ENCODE data around the gene L1TD1. TPM values are rescaled to one million over a fixed set of nuclear protein-coding genes. Genes with fewer than 3 reads are reported as not detected.
A peak's percentile ranks its signal among the peaks of the same experiment; 100 is the strongest.

Gene L1TD1
- total and polyA plus RNA-seq, 2 of the 13 experiments (the other 11 are each of a cell fraction or from before 2014, with no cell fraction given) = not detected

- TF ChIP-seq BRCA1 (CRISPR knock-in tag; IDR thresholded peaks at IDR 0.05) (no peak), ZNF276 (CRISPR knock-in tag; IDR thresholded peaks at IDR 0.05; ENCODE audit: low read depth) (no peak), RARA (CRISPR knock-in tag; IDR thresholded peaks at IDR 0.05) (peak; percentile 88), ATF2 (CRISPR knock-in tag; IDR thresholded peaks at IDR 0.05) (peak; percentile 68; the same call in 1 of the 2 replicates), JUN (CRISPR knock-in tag; IDR thresholded peaks at IDR 0.05) (0 out of 2 replicates have a peak, but pooled peaks have one; percentile 35), SKIL (CRISPR knock-in tag; IDR thresholded peaks at IDR 0.05; ENCODE audit: borderline replicate concordance) (peak; percentile 61; the same call in 1 of the 2 replicates), NONO (IDR thresholded peaks at IDR 0.05) (no peak), NONO (CRISPR knock-in tag; conservative IDR thresholded peaks at IDR 0.05) (peak; percentile 42; the same call in 1 of the 2 replicates), LCORL (IDR thresholded peaks at IDR 0.05) (no peak), LCORL (CRISPR knock-in tag; IDR thresholded peaks at IDR 0.05) (peak; percentile 94), ZNF776 (CRISPR knock-in tag; IDR thresholded peaks at IDR 0.05) (peak; percentile 63; the same call in 1 of the 2 replicates), ZNF263 (CRISPR knock-in tag; IDR thresholded peaks at IDR 0.05) (peak; percentile 72), ZNF788 (CRISPR knock-in tag; IDR thresholded peaks at IDR 0.05; ENCODE audit: borderline replicate concordance) (peak; percentile 66; the same call in 1 of the 2 replicates), RAD21 (CRISPR knock-in tag; IDR thresholded peaks at IDR 0.05) (peak; percentile 29; the same call in 1 of the 2 replicates), ELF1 (CRISPR knock-in tag; IDR thresholded peaks at IDR 0.05) (0 out of 2 replicates have a peak, but pooled peaks have one; percentile 18), GLMP (CRISPR knock-in tag; IDR thresholded peaks at IDR 0.05; ENCODE audit: borderline replicate concordance) (no peak), ZNF281 (CRISPR knock-in tag; IDR thresholded peaks at IDR 0.05; ENCODE audit: borderline replicate concordance) (peak; percentile 25; the same call in 1 of the 2 replicates), SMYD3 (CRISPR knock-in tag; IDR thresholded peaks at IDR 0.05) (no peak), MYPOP (CRISPR knock-in tag; IDR thresholded peaks at IDR 0.05) (no peak)
These were observed 46.9 kb downstream of the L1TD1 start (continued) for GRCh38 chr1:62241371-62242131.
